Measurements from ENCODE around the gene ZNF716.

The ZNF716 gene

GRCh38 chr7:57412618-57413017 lies 37.4 kb upstream of the ZNF716 start:
- H2BK5ac ChIP-seq (ENCODE audit: low read length) = no peak overlapping the region
- no peak overlapping the region for H2BK12ac ChIP-seq (ENCODE audit: low read length)
- no peak overlapping the region for H3K14ac ChIP-seq (ENCODE audit: low read length)
- no peak for DNase-seq (ENCODE audit: low spot score)
- no peaks in the 10 kb centered on the region for H3K27me3 ChIP-seq (ENCODE audit: control insufficient read depth in 3 of 3, insufficient read depth in 3 of 3, low read depth in 1 of 3, low read length in 3 of 3)
- H3K4ac ChIP-seq (ENCODE audit: low read length) = no peak overlapping the region
- no peaks in the 10 kb centered on the region for H3K36me3 ChIP-seq (replicated peaks in 1 of 2; ENCODE audit: control insufficient read depth in 2 of 2, insufficient read depth in 2 of 2, low read length in 2 of 2)
- no CpG with 5 or more reads among the region's 3 CpGs for WGBS, 2 donors (ENCODE audit: extremely low coverage in 2 of 2, insufficient read length in 2 of 2, insufficient replicate concordance in 1 of 2)
- H2BK15ac ChIP-seq (ENCODE audit: low read length) = no peak overlapping the region
- no peak overlapping the region for H4K8ac ChIP-seq (ENCODE audit: low read depth, low read length)
- no peak overlapping the region for H3K4me3 ChIP-seq (ENCODE audit: low read length in 2 of 2)
- no peak overlapping the region for H2BK120ac ChIP-seq (ENCODE audit: low read depth, low read length)
- no peak overlapping the region for H3K9ac ChIP-seq (ENCODE audit: low read depth, low read length, poor library complexity)
- no peaks in the 10 kb centered on the region for H3K79me1 ChIP-seq (ENCODE audit: low read depth, low read length)
- no peaks in the 10 kb centered on the region for H3K4me1 ChIP-seq (ENCODE audit: control insufficient read depth in 2 of 2, insufficient read depth in 1 of 2, low read depth in 1 of 2, low read length in 2 of 2)
- H3K4me2 ChIP-seq (ENCODE audit: insufficient read depth, low read length, poor library complexity, severe bottlenecking) = no peak overlapping the region
- H2AFZ ChIP-seq (ENCODE audit: low read length) = no peak overlapping the region
- no peak overlapping the region for H3K23ac ChIP-seq (ENCODE audit: low read depth, low read length, poor library complexity)
- no peak overlapping the region for H2AK5ac ChIP-seq (ENCODE audit: low read depth, low read length)
- H4K91ac ChIP-seq (ENCODE audit: low read depth, low read length, poor library complexity) = no peak overlapping the region
- H3K27ac ChIP-seq (replicated peaks; ENCODE audit: low read length) = no peak overlapping the region
- no peak overlapping the region for H3K18ac ChIP-seq (ENCODE audit: low read length)
- H3K9me3 ChIP-seq (replicated peaks in 1 of 2; ENCODE audit: control insufficient read depth in 2 of 2, insufficient read depth in 1 of 2, low read depth in 1 of 2, low read length in 2 of 2) = peaks cover 0 to 58% of the 10 kb centered on the region in 2 donors

GRCh38 chr7:57413529-57414398 lies 36.2 kb upstream of the ZNF716 start:
- H3K14ac ChIP-seq (ENCODE audit: low read length) = no peak overlapping the region
- no peak overlapping the region for H2BK15ac ChIP-seq (ENCODE audit: low read length)
- no peak overlapping the region for H3K4ac ChIP-seq (ENCODE audit: low read length)
- H4K8ac ChIP-seq (ENCODE audit: low read depth, low read length) = no peak overlapping the region
- peaks cover 0 to 62% of the 10 kb centered on the region in 2 donors for H3K9me3 ChIP-seq (replicated peaks in 1 of 2; ENCODE audit: control insufficient read depth in 2 of 2, insufficient read depth in 1 of 2, low read depth in 1 of 2, low read length in 2 of 2)
- H3K18ac ChIP-seq (ENCODE audit: low read length) = no peak overlapping the region
- H2BK5ac ChIP-seq (ENCODE audit: low read length) = no peak overlapping the region
- no peak for DNase-seq (ENCODE audit: low spot score)
- H3K4me3 ChIP-seq (ENCODE audit: low read length in 2 of 2) = no peak overlapping the region
- no peaks in the 10 kb centered on the region for H3K4me1 ChIP-seq (ENCODE audit: control insufficient read depth in 2 of 2, insufficient read depth in 1 of 2, low read depth in 1 of 2, low read length in 2 of 2)
- H3K36me3 ChIP-seq (replicated peaks in 1 of 2; ENCODE audit: control insufficient read depth in 2 of 2, insufficient read depth in 2 of 2, low read length in 2 of 2) = no peaks in the 10 kb centered on the region
- H2AK5ac ChIP-seq (ENCODE audit: low read depth, low read length) = no peak overlapping the region
- H3K4me2 ChIP-seq (ENCODE audit: insufficient read depth, low read length, poor library complexity, severe bottlenecking) = no peak overlapping the region
- no peak overlapping the region for H3K9ac ChIP-seq (ENCODE audit: low read depth, low read length, poor library complexity)
- no peak overlapping the region for H2AFZ ChIP-seq (ENCODE audit: low read length)
- no peak overlapping the region for H2BK120ac ChIP-seq (ENCODE audit: low read depth, low read length)
- H3K79me1 ChIP-seq (ENCODE audit: low read depth, low read length) = no peaks in the 10 kb centered on the region
- no peak overlapping the region for H3K27ac ChIP-seq (replicated peaks; ENCODE audit: low read length)
- H3K23ac ChIP-seq (ENCODE audit: low read depth, low read length, poor library complexity) = no peak overlapping the region
- H2BK12ac ChIP-seq (ENCODE audit: low read length) = no peak overlapping the region
- H3K27me3 ChIP-seq (ENCODE audit: control insufficient read depth in 3 of 3, insufficient read depth in 3 of 3, low read depth in 1 of 3, low read length in 3 of 3) = no peaks in the 10 kb centered on the region
- H4K91ac ChIP-seq (ENCODE audit: low read depth, low read length, poor library complexity) = no peak overlapping the region
- no CpG with 5 or more reads among the region's 7 CpGs for WGBS, 2 donors (ENCODE audit: extremely low coverage in 2 of 2, insufficient read length in 2 of 2, insufficient replicate concordance in 1 of 2)

- Histone ChIP-seq H3K27me3 (ENCODE audit: control insufficient read depth in 3 of 3, insufficient read depth in 3 of 3, low read depth in 1 of 3, low read length in 3 of 3) (no peaks in the 10 kb centered on the region), H4K8ac (ENCODE audit: low read depth, low read length) (no peak overlapping the region), H2BK5ac (ENCODE audit: low read length) (no peak overlapping the region), H3K23ac (ENCODE audit: low read depth, low read length, poor library complexity) (no peak overlapping the region), H3K27ac (replicated peaks; ENCODE audit: low read length) (no peak overlapping the region), H2BK120ac (ENCODE audit: low read depth, low read length) (no peak overlapping the region), H3K4me3 (ENCODE audit: low read length in 2 of 2) (peak overlapping the region in 1 of 2 donors; percentile 49), H3K4me2 (ENCODE audit: insufficient read depth, low read length, poor library complexity, severe bottlenecking) (no peak overlapping the region), H3K18ac (ENCODE audit: low read length) (no peak overlapping the region), H3K9me3 (replicated peaks in 1 of 2; ENCODE audit: control insufficient read depth in 2 of 2, insufficient read depth in 1 of 2, low read depth in 1 of 2, low read length in 2 of 2) (peaks cover 0 to 61% of the 10 kb centered on the region in 2 donors), H3K4me1 (ENCODE audit: control insufficient read depth in 2 of 2, insufficient read depth in 1 of 2, low read depth in 1 of 2, low read length in 2 of 2) (no peaks in the 10 kb centered on the region), H3K36me3 (replicated peaks in 1 of 2; ENCODE audit: control insufficient read depth in 2 of 2, insufficient read depth in 2 of 2, low read length in 2 of 2) (no peaks in the 10 kb centered on the region), H3K79me1 (ENCODE audit: low read depth, low read length) (no peaks in the 10 kb centered on the region), H4K91ac (ENCODE audit: low read depth, low read length, poor library complexity) (no peak overlapping the region), H2AK5ac (ENCODE audit: low read depth, low read length) (no peak overlapping the region), H2AFZ (ENCODE audit: low read length) (no peak overlapping the region), H3K14ac (ENCODE audit: low read length) (no peak overlapping the region), H3K9ac (ENCODE audit: low read depth, low read length, poor library complexity) (no peak overlapping the region), H2BK15ac (ENCODE audit: low read length) (no peak overlapping the region), H3K4ac (ENCODE audit: low read length) (no peak overlapping the region), H2BK12ac (ENCODE audit: low read length) (no peak overlapping the region)
- WGBS, 2 donors (ENCODE audit: extremely low coverage in 2 of 2, insufficient read length in 2 of 2, insufficient replicate concordance in 1 of 2) = no CpG with 5 or more reads among the region's 6 CpGs
- DNase-seq (ENCODE audit: low spot score) = no peak
Measured at GRCh38 chr7:57414415-57414814, 35.6 kb upstream of the ZNF716 start.

- Histone ChIP-seq H3K79me1 (ENCODE audit: low read depth, low read length) (no peaks in the 10 kb centered on the region), H3K4me3 (ENCODE audit: low read length in 2 of 2) (no peak overlapping the region), H2BK120ac (ENCODE audit: low read depth, low read length) (no peak overlapping the region), H3K18ac (ENCODE audit: low read length) (no peak overlapping the region), H3K4ac (ENCODE audit: low read length) (no peak overlapping the region), H4K8ac (ENCODE audit: low read depth, low read length) (no peak overlapping the region), H3K36me3 (replicated peaks in 1 of 2; ENCODE audit: control insufficient read depth in 2 of 2, insufficient read depth in 2 of 2, low read length in 2 of 2) (no peaks in the 10 kb centered on the region), H3K14ac (ENCODE audit: low read length) (no peak overlapping the region), H3K9me3 (replicated peaks in 1 of 2; ENCODE audit: control insufficient read depth in 2 of 2, insufficient read depth in 1 of 2, low read depth in 1 of 2, low read length in 2 of 2) (peaks cover 0 to 61% of the 10 kb centered on the region in 2 donors), H3K9ac (ENCODE audit: low read depth, low read length, poor library complexity) (no peak overlapping the region), H3K27me3 (ENCODE audit: control insufficient read depth in 3 of 3, insufficient read depth in 3 of 3, low read depth in 1 of 3, low read length in 3 of 3) (no peaks in the 10 kb centered on the region), H2BK5ac (ENCODE audit: low read length) (no peak overlapping the region), H2BK15ac (ENCODE audit: low read length) (no peak overlapping the region), H3K27ac (replicated peaks; ENCODE audit: low read length) (no peak overlapping the region), H2AK5ac (ENCODE audit: low read depth, low read length) (no peak overlapping the region), H2BK12ac (ENCODE audit: low read length) (no peak overlapping the region), H2AFZ (ENCODE audit: low read length) (no peak overlapping the region), H4K91ac (ENCODE audit: low read depth, low read length, poor library complexity) (no peak overlapping the region), H3K23ac (ENCODE audit: low read depth, low read length, poor library complexity) (no peak overlapping the region), H3K4me1 (ENCODE audit: control insufficient read depth in 2 of 2, insufficient read depth in 1 of 2, low read depth in 1 of 2, low read length in 2 of 2) (no peaks in the 10 kb centered on the region), H3K4me2 (ENCODE audit: insufficient read depth, low read length, poor library complexity, severe bottlenecking) (no peak overlapping the region)
- no CpG with 5 or more reads among the region's 1 CpG for WGBS, 2 donors (ENCODE audit: extremely low coverage in 2 of 2, insufficient read length in 2 of 2, insufficient replicate concordance in 1 of 2)
- DNase-seq (ENCODE audit: low spot score) = no peak
Measured at GRCh38 chr7:57414852-57415251, 35.1 kb upstream of the ZNF716 start.
